Activated CD4-positive, alpha-beta memory T cell treated with anti-CD3 and anti-CD28 coated beads, Interleukin-2, amount 10 ng/mL, durations not matched to agents 7 days and 5 days (primary cell): ENCODE data around the gene F7. TPM values are rescaled to one million over a fixed set of nuclear protein-coding genes. Genes with fewer than 3 reads are reported as not detected.
A peak's percentile ranks its signal among the peaks of the same experiment; 100 is the strongest.
"Not testable (repeated sequence)": the region's sequence is repeated elsewhere in the genome, so short reads cannot be mapped to it uniquely, and the experiment has no call there.

Experiments used
- CTCF ChIA-PET: fragments of 350-600 bp; sonication (Branson Sonifier 250); formaldehyde crosslinking; loops from one replicate; lab custom pipeline; 2021; ENCODE audit warnings: antibody characterized with exemption, inconsistent platforms; lab: Charles Lee
- POLR2A ChIA-PET: fragments of 350-600 bp; sonication (Branson Sonifier 250); formaldehyde crosslinking; loops from one replicate; lab custom pipeline; 2021; ENCODE audit warnings: antibody characterized with exemption; lab: Charles Lee
- DNase-seq: peaks from one replicate; pipeline ENCODE4 v3.0.0-alpha.2; 2020
- H3K27ac Mint-ChIP-seq: one replicate; pipeline ENCODE4 v1.8.0; 2021; ENCODE audit warnings: mild to moderate bottlenecking, mixed read lengths
- H3K27me3 Mint-ChIP-seq: one replicate; pipeline ENCODE4 v1.8.0; 2021; ENCODE audit warnings: mixed read lengths
- H3K36me3 Mint-ChIP-seq: one replicate; pipeline ENCODE4 v1.8.0; 2021; ENCODE audit warnings: low read depth, mixed read lengths
- H3K4me1 Mint-ChIP-seq: one replicate; pipeline ENCODE4 v1.8.0; 2021; ENCODE audit warnings: mixed read lengths
- H3K4me3 Mint-ChIP-seq: one replicate; pipeline ENCODE4 v1.8.0; 2021; ENCODE audit warnings: mild to moderate bottlenecking, mixed read lengths
- H3K9me3 Mint-ChIP-seq: one replicate; pipeline ENCODE4 v1.8.0; 2021; ENCODE audit warnings: mixed read lengths
- total RNA-seq, 2 experiments: library from RNA; stranded (reverse); gene quantifications; one replicate each; pipeline ENCODE4 v1.2.3, GENCODE V29; 2021

The F7 gene
- total RNA-seq, 2 experiments from 2014 or later: not detected

- ChIA-PET POLR2A (interaction anchor here (4.4 kb wide), 1 partner anchor 55 kb away, joined by 25 read pairs; the partner anchor contains the start of genes CUL4A and PCID2), CTCF (no interaction called here)
- peaks cover 22% of the 10 kb centered on the region for H3K9me3 Mint-ChIP-seq
- peak overlapping the region; percentile 61 for H3K4me3 Mint-ChIP-seq
- peaks cover 26% of the 10 kb centered on the region for H3K27me3 Mint-ChIP-seq
- H3K36me3 Mint-ChIP-seq: peaks cover 13% of the 10 kb centered on the region
- no peak overlapping the region for H3K27ac Mint-ChIP-seq
- H3K4me1 Mint-ChIP-seq: peaks cover 24% of the 10 kb centered on the region
- DNase-seq: peak; percentile 25
Measured at GRCh38 chr13:113152984-113153809, 47.6 kb downstream of the F7 start.

GRCh38 chr13:113153810-113154748 lies 48.5 kb downstream of the F7 start:
- peaks cover 26% of the 10 kb centered on the region for H3K27me3 Mint-ChIP-seq
- DNase-seq: peak; percentile 65
- ChIA-PET CTCF (no interaction called here), POLR2A (interaction anchor here (4.4 kb wide), 1 partner anchor 54 kb away, joined by 25 read pairs; the partner anchor contains the start of genes CUL4A and PCID2)
- H3K4me1 Mint-ChIP-seq: peaks cover 24% of the 10 kb centered on the region
- H3K4me3 Mint-ChIP-seq: peak overlapping the region; percentile 61
- H3K27ac Mint-ChIP-seq: no peak overlapping the region
- H3K36me3 Mint-ChIP-seq: peaks cover 13% of the 10 kb centered on the region
- H3K9me3 Mint-ChIP-seq: peaks cover 22% of the 10 kb centered on the region

GRCh38 chr13:113155201-113155600 lies 49.6 kb downstream of the F7 start:
- H3K27ac Mint-ChIP-seq: no peak overlapping the region
- peaks cover 26% of the 10 kb centered on the region for H3K27me3 Mint-ChIP-seq
- peak; percentile 5 for DNase-seq
- peaks cover 22% of the 10 kb centered on the region for H3K9me3 Mint-ChIP-seq
- ChIA-PET CTCF (no interaction called here), POLR2A (interaction anchor here (4.4 kb wide), 1 partner anchor 53 kb away, joined by 25 read pairs; the partner anchor contains the start of genes CUL4A and PCID2)
- H3K4me3 Mint-ChIP-seq: no peak overlapping the region
- H3K36me3 Mint-ChIP-seq: peaks cover 13% of the 10 kb centered on the region
- peaks cover 28% of the 10 kb centered on the region for H3K4me1 Mint-ChIP-seq

- ChIA-PET CTCF (no interaction called here), POLR2A (interaction anchor here (1.1 to 4.4 kb wide), 3 partner anchors 13 to 57 kb away, joined by 3 to 25 read pairs (median 5); partner anchors contain the start of genes CUL4A and PCID2)
- peak; percentile 7 for DNase-seq
- H3K9me3 Mint-ChIP-seq: peaks cover 22% of the 10 kb centered on the region
- peaks cover 13% of the 10 kb centered on the region for H3K36me3 Mint-ChIP-seq
- H3K27ac Mint-ChIP-seq: no peak overlapping the region
- peaks cover 25% of the 10 kb centered on the region for H3K27me3 Mint-ChIP-seq
- H3K4me3 Mint-ChIP-seq: no peak overlapping the region
- H3K4me1 Mint-ChIP-seq: peaks cover 36% of the 10 kb centered on the region
Measured at GRCh38 chr13:113155982-113156655, 50.5 kb downstream of the F7 start.

GRCh38 chr13:113157206-113157928 lies 51.8 kb downstream of the F7 start:
- CTCF ChIA-PET: no interaction called here
- DNase-seq: peak; percentile 12
- peaks cover 22% of the 10 kb centered on the region for H3K9me3 Mint-ChIP-seq

GRCh38 chr13:113157929-113158747 lies 52.5 kb downstream of the F7 start, which contains the start of gene PROZ:
Gene PROZ, plus strand, starts transcription at chr13:113158648. Its CDS starts 13 bp downstream, at chr13:113158661.
- Mint-ChIP-seq H3K4me1 (peaks cover 31% of the 10 kb centered on the region), H3K9me3 (peaks cover 22% of the 10 kb centered on the region), H3K4me3 (no peak within 1 kb of the TSS), H3K36me3 (peaks cover 13% of the 10 kb centered on the region), H3K27me3 (peaks cover 13% of the 10 kb centered on the region), H3K27ac (no peak within 1 kb of the TSS)
- no peak for DNase-seq
- ChIA-PET CTCF (no interaction called here), POLR2A (no interaction called here)

More at GRCh38 chr13:113157206-113157928, 51.8 kb downstream of the F7 start:
- Mint-ChIP-seq H3K36me3 (peaks cover 13% of the 10 kb centered on the region), H3K4me1 (peaks cover 34% of the 10 kb centered on the region), H3K27ac (no peak overlapping the region), H3K27me3 (peaks cover 19% of the 10 kb centered on the region), H3K4me3 (no peak overlapping the region)
- POLR2A ChIA-PET: interaction anchor here (1.1 to 4.4 kb wide), 2 partner anchors 12 to 51 kb away, joined by 5 to 25 read pairs; partner anchors contain the start of genes CUL4A and PCID2

- H3K27me3 Mint-ChIP-seq: peaks cover 13% of the 10 kb centered on the region
- H3K36me3 Mint-ChIP-seq: peaks cover 13% of the 10 kb centered on the region
- ChIA-PET CTCF (interaction anchor here (1.2 kb wide), 1 partner anchor 18 kb away, joined by 3 read pairs; no protein-coding TSS in a partner anchor), POLR2A (no interaction called here)
- peaks cover 31% of the 10 kb centered on the region for H3K4me1 Mint-ChIP-seq
- no peak for DNase-seq
- peaks cover 22% of the 10 kb centered on the region for H3K9me3 Mint-ChIP-seq
- H3K27ac Mint-ChIP-seq: no peak overlapping the region
- H3K4me3 Mint-ChIP-seq: no peak overlapping the region
Measured at GRCh38 chr13:113158946-113159345, 53.4 kb downstream of the F7 start.

GRCh38 chr13:113159701-113160100 lies 54.1 kb downstream of the F7 start:
- Mint-ChIP-seq H3K36me3 (peaks cover 13% of the 10 kb centered on the region), H3K27ac (no peak overlapping the region), H3K27me3 (peaks cover 13% of the 10 kb centered on the region), H3K9me3 (peaks cover 22% of the 10 kb centered on the region), H3K4me3 (no peak overlapping the region), H3K4me1 (peaks cover 32% of the 10 kb centered on the region)
- ChIA-PET CTCF (interaction anchor here (1.2 kb wide), 1 partner anchor 17 kb away, joined by 3 read pairs; no protein-coding TSS in a partner anchor), POLR2A (no interaction called here)
- no peak for DNase-seq

GRCh38 chr13:113160983-113161382 lies 55.4 kb downstream of the F7 start:
- H3K27me3 Mint-ChIP-seq: peaks cover 10% of the 10 kb centered on the region
- peaks cover 11% of the 10 kb centered on the region for H3K9me3 Mint-ChIP-seq
- ChIA-PET CTCF (no interaction called here), POLR2A (interaction anchor here (0.5 to 1.2 kb wide), 2 partner anchors 18 to 49 kb away, joined by 3 to 4 read pairs; partner anchors contain the start of gene CUL4A)
- DNase-seq: no peak
- peaks cover 34% of the 10 kb centered on the region for H3K4me1 Mint-ChIP-seq
- peak overlapping the region; percentile 68 for H3K27ac Mint-ChIP-seq
- peak overlapping the region; percentile 49 for H3K4me3 Mint-ChIP-seq
- H3K36me3 Mint-ChIP-seq: peaks cover 3% of the 10 kb centered on the region

- Mint-ChIP-seq H3K9me3 (peaks cover 9% of the 10 kb centered on the region), H3K4me1 (peaks cover 34% of the 10 kb centered on the region), H3K27me3 (peaks cover 9% of the 10 kb centered on the region), H3K4me3 (peak overlapping the region; percentile 49), H3K36me3 (peaks cover 1% of the 10 kb centered on the region), H3K27ac (peak overlapping the region; percentile 68)
- peak; percentile 28 for DNase-seq
- CTCF ChIA-PET: no interaction called here
- POLR2A ChIA-PET: interaction anchor here (1.2 kb wide), 1 partner anchor 48 kb away, joined by 4 read pairs; the partner anchor contains the start of gene CUL4A
Measured at GRCh38 chr13:113161433-113161832, 55.8 kb downstream of the F7 start.

- DNase-seq, CTCF ChIA-PET, H3K4me3 Mint-ChIP-seq, H3K9me3 Mint-ChIP-seq, H3K36me3 Mint-ChIP-seq, H3K27me3 Mint-ChIP-seq, H3K27ac Mint-ChIP-seq: not testable (repeated sequence)
- peaks cover 34% of the 10 kb centered on the region for H3K4me1 Mint-ChIP-seq
- POLR2A ChIA-PET: interaction anchor here (1.2 kb wide), 1 partner anchor 48 kb away, joined by 4 read pairs; the partner anchor contains the start of gene CUL4A
Measured at GRCh38 chr13:113161975-113162374, 56.4 kb downstream of the F7 start.
